Right ventricle myocardium superior (tissue), 1 donor: ENCODE data around the gene PRM2. TPM values are rescaled to one million over a fixed set of nuclear protein-coding genes. Genes with fewer than 3 reads are reported as not detected.
"Not testable (repeated sequence)": the region's sequence is repeated elsewhere in the genome, so short reads cannot be mapped to it uniquely, and the experiment has no call there.

Experiments
- ATAC-seq: fragments of 200-7000 bp; cut with Tn5 transposase; one replicate; pipeline ENCODE4 v1.9.1; 2020; ENCODE audit warnings: mild to moderate bottlenecking; ENCODE audit not compliant: poor library complexity
- DNase-seq: peaks from one replicate; pipeline ENCODE4 v3.0.0-alpha.2; 2020
- intact Hi-C: fragments of 100-400 bp; cut with DNase I; formaldehyde crosslinking; loops from one replicate; pipeline ENCODE4 v1.11.2; 2022
- total RNA-seq: library from RNA; stranded (reverse); fragmentation: NEBNext Ultra II Directional; extraction: Animal tissue kit (Norgen Biotek cat#: 25700); gene quantifications from one replicate; pipeline ENCODE4 v1.2.1, GENCODE V29; 2021
- donor health status: DM: no; HTN: yes; CAD: no; lungs with severe emphysema.

Gene PRM2
- total RNA-seq, 1 donor from 2014 or later: not detected

DNA sequence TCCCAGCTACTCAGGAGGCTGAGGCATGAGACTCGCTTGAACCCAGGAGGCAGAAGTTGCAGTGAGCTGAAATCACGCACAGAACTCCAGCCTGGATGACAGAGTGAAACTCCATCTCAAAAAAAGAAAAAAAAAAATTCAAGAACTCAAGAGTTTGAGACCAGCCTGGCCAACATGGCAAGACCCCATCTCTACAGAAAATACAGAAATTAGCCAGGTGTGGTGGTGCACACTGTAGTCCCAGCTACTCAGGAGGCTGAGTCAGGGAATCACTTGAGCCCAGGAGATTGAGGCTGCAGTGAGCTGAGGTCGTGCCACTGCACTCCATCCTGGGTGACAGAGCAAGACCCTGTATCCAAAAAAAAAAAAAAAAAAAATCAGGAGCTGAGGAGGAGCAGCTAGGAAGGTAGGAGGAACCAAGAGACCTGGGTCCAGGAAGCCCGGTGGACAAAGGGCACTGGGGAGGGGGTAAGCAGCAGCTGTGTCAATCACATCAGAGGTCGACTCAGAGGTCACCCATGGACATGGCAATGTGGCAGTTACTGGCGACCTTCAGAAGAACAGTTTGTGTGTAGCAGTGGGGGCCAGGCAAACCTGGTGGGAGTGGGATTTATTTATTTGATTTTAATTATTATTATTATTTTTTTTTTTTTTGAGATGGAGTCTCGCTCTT lies 15.9 kb upstream of the PRM2 start:
- DNase-seq (no peak), ATAC-seq (no peak)
- intact Hi-C loops: no loop called here

DNA sequence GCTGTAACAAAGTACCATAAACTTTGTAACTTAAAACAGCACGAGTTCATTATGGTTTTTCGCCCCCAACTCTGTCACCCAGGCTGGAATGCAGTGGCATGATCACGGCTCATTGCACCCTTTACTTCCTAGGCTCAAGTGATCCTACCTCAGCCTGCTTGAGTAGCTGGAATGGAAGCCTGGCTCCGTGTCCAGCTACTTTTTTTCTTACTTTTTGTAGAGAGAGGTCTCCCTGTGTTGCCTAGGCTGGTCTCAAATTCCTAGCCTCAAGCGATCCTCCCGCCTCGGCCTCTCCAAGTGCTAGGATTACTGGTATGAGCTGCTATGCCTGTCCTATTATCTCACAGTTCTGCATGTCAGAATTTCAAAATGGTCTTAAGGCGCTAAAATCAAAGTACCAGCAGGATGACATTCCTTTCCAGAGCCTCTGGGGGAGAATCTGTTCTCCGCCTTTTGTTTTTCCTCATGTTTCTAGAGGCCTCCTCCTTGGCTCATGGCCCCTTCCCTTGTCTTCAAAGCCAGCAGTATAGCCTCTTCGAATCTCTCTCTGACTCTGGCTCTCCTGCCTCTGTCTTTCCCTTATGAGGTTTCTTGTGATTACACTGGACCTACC lies 14.9 kb upstream of the PRM2 start:
- intact Hi-C loops: no loop called here
- no peak for DNase-seq
- no peak for ATAC-seq

DNA sequence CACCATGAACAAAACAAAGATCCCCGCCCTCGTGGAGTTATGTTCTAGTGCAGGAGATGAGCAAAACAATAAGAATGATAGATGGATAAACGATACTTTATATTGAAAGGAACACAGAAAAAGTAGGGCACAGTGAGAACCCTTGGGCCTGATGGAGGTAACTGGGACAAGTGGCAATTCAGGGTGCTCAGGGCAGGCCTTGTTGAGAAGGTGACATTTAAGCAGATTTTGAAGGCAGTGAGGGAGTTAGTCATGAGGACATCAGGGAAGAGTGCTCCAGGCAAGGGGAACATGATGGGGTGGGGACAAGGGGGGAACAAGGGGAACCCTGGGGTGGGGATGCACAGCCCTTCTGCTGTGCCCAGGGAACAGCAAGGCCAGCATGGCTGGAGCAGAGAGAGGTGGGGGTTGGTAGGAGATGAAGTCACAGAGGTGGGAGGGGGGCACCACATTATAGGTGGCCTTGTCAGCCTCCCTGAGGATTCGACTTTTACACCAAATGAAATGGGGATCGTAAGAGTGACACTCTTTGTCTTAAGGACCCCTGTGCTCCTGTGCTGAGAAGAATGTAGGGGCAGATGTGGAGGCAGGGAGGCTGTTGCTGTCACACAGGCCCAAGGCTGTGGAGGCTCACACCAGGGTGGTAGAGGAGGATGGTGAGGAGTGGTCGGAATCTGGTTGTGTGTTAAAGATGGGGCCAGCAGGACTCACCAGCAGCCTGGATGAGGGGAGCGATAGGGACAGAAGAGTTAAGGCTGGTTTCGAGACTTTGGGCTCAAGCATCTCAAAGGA lies 14.0 kb upstream of the PRM2 start:
- no peak for ATAC-seq

DNA sequence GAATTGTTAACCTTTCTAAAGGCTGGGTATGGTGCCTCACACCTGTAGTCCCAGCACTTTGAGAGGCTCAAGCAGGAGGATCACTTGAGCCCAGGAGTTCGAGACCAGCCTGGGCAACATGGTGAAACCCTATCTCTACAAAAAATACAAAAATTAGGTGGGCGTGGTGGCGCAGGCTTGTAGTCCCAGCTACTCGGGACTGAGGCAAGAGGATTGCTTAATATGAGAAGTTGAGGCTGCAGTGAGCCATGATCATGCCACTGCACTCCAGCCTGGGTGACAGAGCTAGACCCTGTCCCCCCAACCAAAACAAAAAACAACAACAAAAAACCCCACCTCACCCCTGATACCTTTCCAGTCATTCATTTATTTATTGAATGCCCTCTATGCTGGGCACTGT lies 13.4 kb upstream of the PRM2 start:
- ATAC-seq, DNase-seq, intact Hi-C loops: not testable (repeated sequence)

More for the DNA sequence above, 14.0 kb upstream of the PRM2 start:
- intact Hi-C loops: no loop called here
- no peak for DNase-seq

DNA sequence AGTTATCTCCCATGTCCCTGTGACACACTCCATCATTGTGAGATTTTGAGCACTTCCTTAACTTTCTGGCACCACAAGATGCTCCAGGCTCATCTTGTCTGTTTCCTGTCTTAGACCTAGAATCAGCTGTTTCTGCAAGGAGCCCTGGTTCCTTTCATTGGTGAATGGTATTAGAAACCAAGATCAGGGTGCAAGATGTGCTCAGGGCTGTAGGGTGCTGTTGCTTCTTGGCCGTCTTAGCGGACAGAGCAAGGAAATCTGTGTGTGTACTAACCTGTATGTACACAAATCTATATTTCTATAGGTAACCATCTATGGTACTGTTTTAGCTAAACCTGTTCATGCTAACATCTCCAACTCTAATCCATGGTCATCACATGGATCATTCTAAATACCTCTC lies 12.9 kb upstream of the PRM2 start:
- no peak for DNase-seq
- ATAC-seq: no peak
- intact Hi-C loops: no loop called here

DNA sequence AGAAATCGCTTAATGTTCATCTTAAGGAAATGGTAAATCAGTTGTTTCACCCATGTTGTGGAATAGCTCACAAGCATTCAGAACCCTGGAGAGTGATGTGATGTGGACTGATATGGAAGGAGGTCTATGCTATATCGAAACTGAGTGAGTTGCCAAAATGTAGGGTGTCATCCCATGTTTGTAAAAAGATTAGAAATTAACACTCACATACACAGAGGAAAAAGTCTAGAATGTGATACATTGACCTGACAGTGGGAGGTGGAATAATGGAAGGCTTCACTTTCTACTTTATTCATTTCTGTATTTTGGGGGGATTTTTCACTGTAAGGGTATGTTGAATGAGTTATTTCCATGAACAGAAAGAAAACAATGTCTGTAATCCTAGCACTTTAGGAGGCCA lies 9.6 kb upstream of the PRM2 start:
- ATAC-seq (no peak), DNase-seq (no peak)
- intact Hi-C loops: no loop called here

DNA sequence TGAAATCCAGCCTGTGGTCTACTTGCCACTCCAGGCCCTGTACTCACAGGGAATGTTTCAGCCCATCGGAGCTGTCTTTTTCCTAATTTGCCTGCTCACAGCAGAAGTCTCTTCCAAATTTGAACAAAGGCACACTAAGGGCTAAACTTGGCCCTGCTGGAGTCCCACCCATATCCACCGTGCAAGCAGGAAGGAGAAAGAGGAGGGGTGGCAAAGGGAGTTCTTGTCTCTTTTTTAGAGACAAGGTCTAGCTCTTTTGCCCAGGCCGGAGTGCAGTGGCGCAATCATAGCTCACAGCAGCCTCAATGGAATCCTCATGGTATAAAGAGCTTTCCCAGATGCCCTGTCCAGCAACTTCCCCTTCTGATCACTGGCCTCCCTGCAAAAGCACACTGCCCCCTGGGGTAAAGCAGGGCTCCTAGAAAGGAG lies 7.6 kb upstream of the PRM2 start:
- DNase-seq (no peak), ATAC-seq (no peak)
- intact Hi-C loops: no loop called here

DNA sequence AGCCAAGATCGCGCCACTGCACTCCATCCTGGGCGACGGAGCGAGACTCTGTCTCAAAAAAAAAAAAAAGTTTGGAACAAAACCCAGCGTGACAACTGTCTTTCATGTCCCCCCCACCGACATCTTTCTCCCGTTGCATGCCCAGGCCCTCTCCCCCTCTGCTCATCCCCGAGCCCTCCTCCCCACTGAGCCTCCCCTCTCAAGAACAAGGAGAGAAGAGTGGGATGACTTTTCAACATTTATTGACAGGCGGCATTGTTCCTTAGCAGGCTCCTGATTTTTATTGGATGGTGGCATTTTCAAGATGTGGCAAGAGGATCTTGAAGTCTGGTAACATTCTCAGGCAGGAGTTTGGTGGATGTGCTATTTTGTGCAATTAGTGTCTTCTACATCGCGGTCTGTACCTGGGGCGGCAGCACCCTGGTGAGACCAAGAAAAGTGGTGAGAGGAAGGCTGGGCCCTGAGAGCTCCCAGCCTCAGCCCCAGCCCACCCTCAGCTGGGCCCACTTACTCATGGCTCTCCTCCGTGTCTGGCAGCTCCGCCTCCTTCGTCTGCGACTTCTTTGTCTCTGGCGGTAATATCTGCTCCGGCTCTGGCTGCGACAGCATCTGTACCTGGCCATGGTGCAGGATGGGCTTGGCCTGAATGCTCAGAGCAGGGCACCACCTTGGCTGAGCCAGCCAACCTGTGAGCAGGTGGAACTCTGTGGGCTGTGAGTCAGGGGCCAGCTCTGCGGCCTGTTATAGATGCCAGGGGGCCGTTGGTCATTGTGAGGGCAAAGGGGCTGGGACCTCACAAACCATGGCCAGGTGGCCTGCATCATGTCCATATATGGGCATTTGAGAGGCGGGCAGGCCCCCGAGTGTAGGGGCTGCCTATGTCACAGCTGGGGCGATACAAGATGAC lies 4.6 kb upstream of the PRM2 start, which contains the start of gene PRM1:
Gene PRM1, minus strand, starts transcription at position 715 of the 907 bp plus-strand sequence. Its CDS starts 92 bp downstream, at position 623.
- ATAC-seq: no peak
- no peak for DNase-seq
- intact Hi-C loops: no loop called here

DNA sequence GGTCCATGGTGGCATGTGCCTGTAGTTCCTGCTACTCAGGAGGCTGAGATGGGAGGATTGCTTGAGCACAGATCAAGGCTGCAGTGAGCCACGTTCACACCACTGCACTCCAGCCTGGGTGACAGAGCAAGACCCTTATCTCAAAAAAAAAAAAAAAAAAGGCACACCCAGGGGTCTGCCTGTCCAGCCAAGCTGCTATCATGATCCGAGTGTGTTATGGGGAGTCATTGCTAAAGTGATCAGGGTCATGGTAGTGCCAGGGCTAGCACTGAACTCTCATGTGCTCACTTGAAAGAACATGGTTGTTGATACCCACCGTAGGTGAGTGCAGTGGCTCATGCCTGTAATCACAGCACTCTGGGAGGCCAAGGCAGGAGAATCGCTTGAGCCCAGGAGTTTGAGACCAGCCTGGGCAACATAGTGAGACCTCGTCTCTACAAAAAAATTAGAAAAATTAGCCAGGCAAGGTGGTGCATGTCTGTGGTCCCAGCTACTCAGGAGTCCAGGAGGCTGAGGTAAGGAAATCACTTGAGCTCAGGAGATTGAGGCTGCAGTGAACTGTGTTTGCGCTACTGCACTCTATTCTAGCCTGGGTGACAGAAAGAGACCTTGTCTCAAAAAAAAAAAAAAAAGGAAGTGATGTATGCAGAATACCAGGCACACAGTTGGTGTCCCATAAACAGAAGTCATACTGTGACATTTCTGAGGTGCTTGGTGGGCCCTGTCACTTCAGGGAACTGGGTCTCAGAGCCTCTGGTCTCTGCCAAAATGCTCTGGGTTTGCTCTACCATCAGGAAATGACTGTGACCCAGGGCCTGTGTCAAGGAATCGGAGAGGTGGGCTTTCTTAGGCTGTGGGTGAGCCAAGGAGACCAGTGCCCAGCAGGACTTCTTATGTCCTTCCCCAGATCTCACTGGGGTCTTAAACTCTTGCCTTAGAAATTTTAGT lies 2.7 kb upstream of the PRM2 start:
- intact Hi-C loops: no loop called here
- DNase-seq (no peak), ATAC-seq (no peak)

DNA sequence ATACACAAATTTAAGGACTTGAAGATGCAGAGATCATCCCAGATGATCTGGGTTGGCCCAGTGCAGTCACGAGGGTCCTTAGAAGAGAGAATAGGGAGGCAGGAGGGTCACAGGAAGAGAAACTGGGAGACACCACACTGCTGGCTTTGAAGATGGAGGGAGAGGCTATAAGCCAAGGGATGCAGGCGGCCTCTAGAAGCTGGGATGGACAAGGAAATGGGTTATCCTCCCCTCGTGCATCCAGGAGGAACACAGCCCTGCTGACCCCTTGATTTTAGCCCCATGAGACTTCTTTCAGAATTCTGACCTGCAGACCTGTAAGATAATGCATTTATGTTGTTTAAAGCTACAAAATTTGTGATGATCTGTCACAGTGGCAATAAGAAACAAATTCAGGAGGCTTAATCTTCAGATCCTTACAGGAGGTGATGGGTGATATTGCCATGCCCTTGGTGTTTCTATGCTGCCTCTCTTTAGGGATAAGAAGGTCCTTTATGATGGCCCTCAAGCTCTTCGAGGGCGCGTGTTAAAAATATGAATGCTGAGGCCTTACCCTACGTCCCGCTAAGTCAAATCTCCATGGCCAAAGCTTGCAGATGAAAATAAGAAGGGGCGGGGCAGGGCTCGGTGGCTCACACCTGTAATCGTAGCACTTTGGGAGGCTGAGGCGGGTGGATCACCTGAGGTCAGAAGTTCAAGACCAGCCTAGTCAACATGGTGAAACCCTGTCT lies 1.5 kb upstream of the PRM2 start:
- ATAC-seq (no peak), DNase-seq (no peak)
- intact Hi-C loops: no loop called here

DNA sequence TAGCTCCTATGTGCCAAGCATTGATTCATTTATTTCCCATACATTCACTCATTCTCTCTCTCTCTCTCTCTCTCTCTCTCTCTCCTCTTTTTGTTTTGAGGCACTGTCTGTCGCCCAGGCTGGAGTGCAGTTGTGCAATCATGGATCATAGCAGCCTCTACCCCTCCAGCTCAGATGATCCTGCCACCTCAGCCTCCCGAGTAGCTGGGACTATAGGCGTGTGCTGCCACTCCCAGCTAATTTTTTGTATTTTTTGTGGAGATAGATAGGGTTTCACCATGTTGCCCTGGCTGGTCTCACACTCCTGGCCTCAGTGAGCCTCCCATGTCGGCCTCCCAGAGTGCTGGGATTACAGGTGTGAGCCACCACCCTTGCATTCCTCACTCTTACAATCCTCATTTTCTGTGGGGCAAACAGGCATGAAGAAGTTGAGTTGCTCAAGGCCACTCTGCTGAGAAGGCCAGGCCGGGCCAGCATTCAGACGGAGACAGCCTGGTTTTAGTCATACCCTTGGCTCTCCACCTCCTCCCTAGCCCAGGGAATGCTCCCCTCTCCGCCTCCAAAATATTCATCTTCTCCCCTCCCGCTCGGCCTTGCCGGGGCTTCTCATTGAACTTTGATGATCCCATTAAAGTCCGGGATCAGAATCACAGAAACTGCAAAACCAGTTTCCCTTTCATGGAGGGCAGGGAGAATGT lies 765 bp upstream of the PRM2 start:
- no peak for DNase-seq
- intact Hi-C loops: no loop called here
- no peak for ATAC-seq

DNA sequence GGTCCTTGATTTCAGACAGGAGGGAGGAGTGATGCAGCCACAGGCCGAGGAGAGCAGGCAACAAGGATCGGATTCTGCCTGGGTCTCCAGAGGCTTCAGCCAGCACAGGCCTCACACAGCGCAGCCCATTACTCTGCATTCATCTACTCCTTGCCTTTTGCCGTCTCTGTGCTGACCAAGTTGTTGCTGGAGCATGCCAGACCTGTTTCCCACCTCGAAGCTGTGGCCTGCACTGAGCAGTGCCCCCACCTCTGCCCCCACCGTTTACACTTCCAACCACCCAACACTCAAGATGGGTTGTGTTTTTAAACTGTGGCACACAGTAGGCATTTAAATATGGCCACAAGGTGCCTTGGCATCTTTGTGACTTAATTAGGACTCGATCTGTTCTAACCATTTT lies 1.3 kb downstream of the PRM2 start:
- intact Hi-C loops: no loop called here
- no peak for ATAC-seq
- DNase-seq: no peak

DNA sequence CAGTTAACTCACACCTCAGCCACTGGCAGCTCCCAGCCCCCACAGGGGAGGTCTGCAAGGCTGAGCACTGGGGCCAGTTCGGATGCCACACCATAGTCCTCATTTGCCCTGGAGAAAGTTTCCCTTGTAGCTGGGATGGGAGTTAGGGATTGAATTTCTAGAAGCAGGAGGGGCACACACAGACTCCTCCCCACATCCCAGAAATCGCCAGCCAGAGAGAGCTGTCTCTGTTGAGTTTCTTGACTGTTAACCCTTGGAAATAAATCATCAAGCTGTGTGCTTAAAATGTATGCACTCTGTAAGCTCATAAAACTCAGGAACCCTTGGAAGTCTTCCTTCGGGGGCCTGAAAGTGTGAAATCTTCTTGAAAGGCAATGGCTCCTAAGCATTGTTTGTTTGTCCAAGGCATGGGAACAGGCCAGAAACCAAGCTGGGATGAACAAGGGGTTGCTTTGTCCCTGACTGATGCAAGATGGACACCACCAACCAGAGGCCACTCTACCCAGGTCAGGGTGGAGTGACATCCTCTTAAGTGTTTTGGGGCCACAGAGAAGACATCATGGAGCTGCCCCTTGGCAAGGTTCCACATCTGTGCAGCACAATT lies 2.5 kb downstream of the PRM2 start:
- no peak for DNase-seq
- intact Hi-C loops: no loop called here
- ATAC-seq: no peak

DNA sequence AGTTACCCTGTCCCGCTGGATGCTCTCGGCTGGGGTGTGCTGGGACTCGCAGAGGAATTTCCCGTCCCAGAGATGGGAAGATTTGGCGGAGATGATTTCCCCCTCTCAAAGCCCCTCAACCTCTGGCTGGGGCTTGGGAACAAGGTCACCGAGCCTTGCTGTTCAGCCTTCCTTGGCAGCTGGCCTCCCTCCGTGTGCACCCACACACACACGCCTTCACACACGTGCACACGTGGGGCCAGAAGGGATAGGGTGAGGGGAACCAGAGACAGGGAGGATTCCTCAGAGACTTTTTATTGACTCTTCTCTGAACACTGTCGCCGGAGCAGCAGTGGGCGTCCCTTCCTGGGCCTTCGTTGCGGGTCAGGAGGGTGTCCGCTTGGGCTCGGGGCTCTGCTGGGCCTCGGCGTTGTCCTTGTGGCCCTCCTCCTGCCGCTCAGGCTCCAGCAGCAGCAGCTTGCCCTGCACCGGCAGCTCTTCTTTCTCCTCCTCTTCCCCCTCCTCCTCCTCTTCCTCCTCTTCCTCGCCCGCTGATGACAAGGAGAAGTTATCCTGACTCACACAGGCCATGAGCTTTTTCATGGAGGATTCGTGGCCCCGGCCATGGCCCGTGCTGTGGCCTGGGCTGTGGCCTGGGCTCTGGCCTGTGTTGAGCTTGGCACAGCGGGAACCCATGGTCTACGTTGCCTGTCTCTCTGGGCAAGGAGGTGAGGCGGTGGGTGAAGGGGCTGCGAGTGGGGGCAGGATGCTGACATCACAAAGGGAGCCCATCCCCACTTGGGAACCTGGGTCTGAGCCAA lies 3.2 kb downstream of the PRM2 start, which contains the start of gene PRM3:
Gene PRM3, minus strand, starts transcription at position 709 of the 800 bp plus-strand sequence. Its CDS starts 34 bp downstream, at position 675.
- DNase-seq (no peak), ATAC-seq (no peak)
- intact Hi-C loops: no loop called here

DNA sequence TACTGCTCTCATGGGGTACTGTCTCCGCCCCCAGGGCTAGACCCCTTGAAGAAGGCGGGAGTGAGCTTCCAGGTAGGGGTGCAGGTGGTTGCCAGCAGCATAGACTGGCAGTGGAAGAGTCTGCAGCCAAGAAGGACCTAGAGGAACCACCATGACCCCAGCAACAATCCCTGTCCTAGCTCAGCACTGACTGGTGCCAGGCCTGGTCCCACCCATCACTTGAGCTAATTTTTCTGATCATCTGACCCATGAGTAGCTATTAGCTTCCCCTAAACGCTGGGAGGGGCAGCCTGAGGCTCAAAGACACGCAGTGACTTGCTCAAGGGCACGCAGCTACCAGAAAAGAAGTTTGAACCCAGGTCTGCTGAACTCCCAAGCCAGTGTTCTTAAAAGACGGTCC lies 3.8 kb downstream of the PRM2 start:
- DNase-seq: no peak
- intact Hi-C loops: no loop called here

More for the DNA sequence above, 3.8 kb downstream of the PRM2 start:
- no peak for ATAC-seq
